ENCODE measurements around the gene POLR1G.

DNA sequence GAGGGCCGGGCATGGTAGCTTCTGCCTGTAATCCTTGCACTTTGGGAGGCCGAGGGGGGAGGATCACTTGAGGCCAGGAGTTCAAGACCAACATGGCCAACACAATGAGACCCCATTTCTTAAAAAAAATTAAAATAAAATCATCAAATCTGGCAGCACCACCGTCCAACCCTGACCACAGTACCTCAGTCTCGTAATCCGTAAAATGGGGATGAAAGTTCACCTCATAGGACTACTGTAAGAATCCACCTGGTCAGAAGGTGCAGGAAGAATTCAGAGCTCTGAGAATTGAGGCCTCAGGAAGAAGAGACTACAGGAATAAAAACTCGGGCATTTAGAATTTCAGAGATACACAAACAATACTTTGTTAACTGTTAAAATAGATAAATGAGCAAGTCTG lies 4.6 kb upstream of the POLR1G start:
- TF ChIP-seq CTCF (IDR thresholded peaks at IDR 0.05; ENCODE audit: low read depth, low read length, poor library complexity, severe bottlenecking) (no peak), EZH2phosphoT487 (IDR thresholded peaks at IDR 0.05; ENCODE audit: borderline replicate concordance, low read length) (no peak)
